ENCODE data around the gene RFX2.

DNA sequence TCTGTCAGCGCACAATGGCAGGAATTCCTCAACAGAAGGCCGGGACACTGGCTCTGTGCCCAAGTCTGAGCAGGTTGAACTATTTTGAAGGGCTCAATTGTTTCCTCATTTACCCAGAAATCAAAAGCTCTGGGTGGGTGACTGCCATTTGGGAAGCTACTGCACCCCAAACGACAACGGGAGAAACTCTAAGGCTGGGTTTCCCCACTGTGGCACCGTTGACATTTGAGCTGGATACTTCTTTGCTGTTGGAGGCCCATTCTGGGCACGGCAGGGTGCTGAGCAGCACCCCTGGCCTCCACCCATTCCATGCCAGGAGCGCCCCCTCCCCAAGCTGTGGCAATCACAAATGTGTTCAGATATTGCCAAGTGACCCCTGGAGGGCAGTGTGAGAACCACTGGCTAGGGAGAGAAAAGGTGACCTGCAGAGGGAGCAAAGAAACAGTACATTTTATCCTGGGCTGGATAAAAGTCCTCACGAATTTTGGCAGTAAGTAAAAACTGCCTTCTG is 62.5 kb downstream of the RFX2 start:
- TF ChIP-seq, protein P1, sequence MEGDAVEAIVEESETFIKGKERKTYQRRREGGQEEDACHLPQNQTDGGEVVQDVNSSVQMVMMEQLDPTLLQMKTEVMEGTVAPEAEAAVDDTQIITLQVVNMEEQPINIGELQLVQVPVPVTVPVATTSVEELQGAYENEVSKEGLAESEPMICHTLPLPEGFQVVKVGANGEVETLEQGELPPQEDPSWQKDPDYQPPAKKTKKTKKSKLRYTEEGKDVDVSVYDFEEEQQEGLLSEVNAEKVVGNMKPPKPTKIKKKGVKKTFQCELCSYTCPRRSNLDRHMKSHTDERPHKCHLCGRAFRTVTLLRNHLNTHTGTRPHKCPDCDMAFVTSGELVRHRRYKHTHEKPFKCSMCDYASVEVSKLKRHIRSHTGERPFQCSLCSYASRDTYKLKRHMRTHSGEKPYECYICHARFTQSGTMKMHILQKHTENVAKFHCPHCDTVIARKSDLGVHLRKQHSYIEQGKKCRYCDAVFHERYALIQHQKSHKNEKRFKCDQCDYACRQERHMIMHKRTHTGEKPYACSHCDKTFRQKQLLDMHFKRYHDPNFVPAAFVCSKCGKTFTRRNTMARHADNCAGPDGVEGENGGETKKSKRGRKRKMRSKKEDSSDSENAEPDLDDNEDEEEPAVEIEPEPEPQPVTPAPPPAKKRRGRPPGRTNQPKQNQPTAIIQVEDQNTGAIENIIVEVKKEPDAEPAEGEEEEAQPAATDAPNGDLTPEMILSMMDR (IDR thresholded peaks at IDR 0.05 in 2 of 3, conservative IDR thresholded peaks at IDR 0.05 in 1 of 3; ENCODE audit: control insufficient read depth in 2 of 3, extremely low read depth in 1 of 3, insufficient read depth in 1 of 3, low read depth in 3 of 3, low read length in 3 of 3), result peak; percentile 57 to 77 (median 60)
- TF ChIP-seq POLR2AphosphoS2 (IDR thresholded peaks at IDR 0.05; ENCODE audit: low read depth, low read length), result no peak
- no peak for TF ChIP-seq TAF1 (IDR thresholded peaks at IDR 0.05; ENCODE audit: borderline replicate concordance, low read depth, low read length)
- no peak for TF ChIP-seq SRF (IDR thresholded peaks at IDR 0.05; ENCODE audit: low read depth in 2 of 2, low read length in 2 of 2)
- no peak for TF ChIP-seq SPI1 (IDR thresholded peaks at IDR 0.05; ENCODE audit: borderline replicate concordance, insufficient read depth, low read depth, low read length)
- no peak for TF ChIP-seq BHLHE40 (IDR thresholded peaks at IDR 0.05; ENCODE audit: borderline replicate concordance in 1 of 2, low read depth in 2 of 2, low read length in 1 of 2)
